Measurements from ENCODE around the gene STK38L.

- TF ChIP-seq RCOR1 (IDR thresholded peaks at IDR 0.05; ENCODE audit: low read length) (no peak), CTCF (IDR thresholded peaks at IDR 0.05) (no peak)
Observed at GRCh38 chr12:27332714-27333402, 88.8 kb downstream of the STK38L start, which contains the start of gene BMAL2.
